SH-SY5Y (cell line): ENCODE data around the gene DNM2.

Experiments
- GATA2 ChIP-seq: IDR thresholded peaks from 2 replicates; pipeline ENCODE4 v1.6.1; 2011; ENCODE audit warnings: mild to moderate bottlenecking, low read depth, low read length
- GATA3 ChIP-seq: IDR thresholded peaks from 2 replicates; pipeline ENCODE4 v1.6.1; 2011; ENCODE audit warnings: low read depth, mild to moderate bottlenecking, low read length, moderate library complexity

The DNM2 gene

GRCh38 chr19:10830370-10830769 is 112.5 kb downstream of the DNM2 start:
- no peak for TF ChIP-seq GATA3
- no peak for TF ChIP-seq GATA2

- no peak for TF ChIP-seq GATA2
- no peak for TF ChIP-seq GATA3
Observed at GRCh38 chr19:10830931-10831779, 113.3 kb downstream of the DNM2 start.

- TF ChIP-seq GATA3 (no peak), GATA2 (no peak)
Observed at GRCh38 chr19:10831987-10832938, 114.4 kb downstream of the DNM2 start.

- TF ChIP-seq GATA3 (no peak), GATA2 (no peak)
Observed at GRCh38 chr19:10832939-10833296, 115.0 kb downstream of the DNM2 start.

GRCh38 chr19:10835089-10835753 is 117.3 kb downstream of the DNM2 start:
- TF ChIP-seq GATA3 (no peak), GATA2 (no peak; the same call in 1 of the 2 replicates)

- TF ChIP-seq GATA3 (no peak), GATA2 (no peak)
Observed at GRCh38 chr19:10835754-10836478, 118.0 kb downstream of the DNM2 start, which contains the start of gene TMED1. Gene TMED1 (minus strand): TSS chr19:10836212. CDS start chr19:10836191, 21 bp downstream.

- no peak for TF ChIP-seq GATA3
- TF ChIP-seq GATA2, result no peak
Observed at GRCh38 chr19:10836479-10837330, 118.8 kb downstream of the DNM2 start.

GRCh38 chr19:10838377-10838776 is 120.5 kb downstream of the DNM2 start:
- TF ChIP-seq GATA3 (no peak), GATA2 (no peak)

- no peak for TF ChIP-seq GATA3
- TF ChIP-seq GATA2, result no peak
Observed at GRCh38 chr19:10839114-10840050, 121.5 kb downstream of the DNM2 start.

GRCh38 chr19:10842788-10843187 is 124.9 kb downstream of the DNM2 start:
- no peak for TF ChIP-seq GATA2
- TF ChIP-seq GATA3, result no peak

- TF ChIP-seq GATA2 (no peak), GATA3 (no peak)
Observed at GRCh38 chr19:10846500-10847202, 128.8 kb downstream of the DNM2 start.
